Loucy (cell line): ENCODE results near the gene SSTR3.

Source experiments
- H2AFZ ChIP-seq: fragments of 200-600 bp; sonication (generic); 2 replicates; pipeline ENCODE4 v1.6.0; 2016; ENCODE audit warnings: antibody characterized with exemption, mild to moderate bottlenecking, low read length, moderate library complexity
- H3F3A ChIP-seq: fragments of 200-600 bp; 2 replicates; pipeline ENCODE4 v1.6.0; 2016; ENCODE audit warnings: antibody characterized with exemption, low read depth, mild to moderate bottlenecking
- H3K27me3 ChIP-seq: fragments of 200-600 bp; sonication (generic); 2 replicates; pipeline ENCODE4 v1.6.1; 2014; ENCODE audit warnings: low read length, mild to moderate bottlenecking; ENCODE audit not compliant: insufficient read depth, poor library complexity, severe bottlenecking
- H3K36me3 ChIP-seq: fragments of 200-600 bp; sonication (generic); 2 replicates; pipeline ENCODE4 v1.6.1; 2016; ENCODE audit warnings: low read length; ENCODE audit not compliant: insufficient read depth
- H3K4me1 ChIP-seq: fragments of 200-600 bp; sonication (generic); 2 replicates; pipeline ENCODE4 v1.5.1; 2014; ENCODE audit warnings: low read length, mild to moderate bottlenecking; ENCODE audit not compliant: insufficient read depth, poor library complexity, severe bottlenecking
- H3K4me2 ChIP-seq: fragments of 200-600 bp; sonication (generic); 2 replicates; pipeline ENCODE4 v1.6.0; 2014; ENCODE audit warnings: antibody characterized with exemption, low read length, low read depth, mild to moderate bottlenecking; ENCODE audit not compliant: poor library complexity, severe bottlenecking
- H3K4me3 ChIP-seq: fragments of 200-600 bp; sonication (generic); 2 replicates; pipeline ENCODE4 v1.5.1; 2014; ENCODE audit warnings: low read length, mild to moderate bottlenecking, mixed read lengths; ENCODE audit not compliant: poor library complexity, severe bottlenecking
- H3K79me2 ChIP-seq: fragments of 200-600 bp; sonication (generic); 2 replicates; pipeline ENCODE4 v1.6.1; 2014; ENCODE audit warnings: low read length; ENCODE audit not compliant: insufficient read depth
- H3K9ac ChIP-seq: fragments of 200-600 bp; sonication (generic); 2 replicates; pipeline ENCODE4 v1.6.0; 2014; ENCODE audit warnings: mild to moderate bottlenecking, low read depth, low read length, moderate library complexity; ENCODE audit not compliant: poor library complexity, severe bottlenecking
- H3K9me2 ChIP-seq: fragments of 200-600 bp; sonication (generic); replicated peaks from 2 replicates; pipeline ENCODE4 v1.6.1; 2016; ENCODE audit warnings: low read depth, low read length, mixed read lengths
- H3K9me3 ChIP-seq: fragments of 200-600 bp; sonication (generic); 2 replicates; pipeline ENCODE4 v1.6.1; 2014; ENCODE audit warnings: mild to moderate bottlenecking, antibody characterized with exemption, low read length, low read depth; ENCODE audit not compliant: insufficient read depth
- H4K20me1 ChIP-seq: fragments of 200-600 bp; sonication (generic); 2 replicates; pipeline ENCODE4 v1.6.0; 2014; ENCODE audit warnings: antibody characterized with exemption, low read length, mild to moderate bottlenecking; ENCODE audit not compliant: insufficient read depth, poor library complexity, severe bottlenecking
- CTCF ChIP-seq: fragments of 200-600 bp; sonication (generic); conservative IDR thresholded peaks from 2 replicates; pipeline ENCODE4 v1.5.1; 2014; ENCODE audit warnings: mild to moderate bottlenecking, antibody characterized with exemption, low read length
- EZH2phosphoT487 ChIP-seq: fragments of 200-600 bp; IDR thresholded peaks from 2 replicates; pipeline ENCODE4 v1.6.1; 2018; ENCODE audit warnings: antibody characterized with exemption, mild to moderate bottlenecking, moderate library complexity, borderline replicate concordance

Gene SSTR3

GRCh38 chr22:37177755-37178154, 34.5 kb downstream of the SSTR3 start:
- Histone ChIP-seq H3K4me2 (no peak overlapping the region), H3K27me3 (no peaks in the 10 kb centered on the region), H3K4me1 (no peaks in the 10 kb centered on the region), H3K36me3 (no peaks in the 10 kb centered on the region), H3F3A (no peaks in the 10 kb centered on the region), H4K20me1 (no peaks in the 10 kb centered on the region), H3K4me3 (no peak overlapping the region), H2AFZ (no peak overlapping the region), H3K9me2 (no peaks in the 10 kb centered on the region), H3K79me2 (no peaks in the 10 kb centered on the region), H3K9ac (no peak overlapping the region), H3K9me3 (no peaks in the 10 kb centered on the region)
- no peak for TF ChIP-seq EZH2phosphoT487
- TF ChIP-seq CTCF: no peak

GRCh38 chr22:37177221-37177620, 35.1 kb downstream of the SSTR3 start:
- Histone ChIP-seq H3K4me3 (no peak overlapping the region), H3K9me3 (no peaks in the 10 kb centered on the region), H3F3A (no peaks in the 10 kb centered on the region), H3K79me2 (no peaks in the 10 kb centered on the region), H3K9me2 (no peaks in the 10 kb centered on the region), H2AFZ (no peak overlapping the region), H4K20me1 (no peaks in the 10 kb centered on the region), H3K36me3 (no peaks in the 10 kb centered on the region), H3K4me1 (no peaks in the 10 kb centered on the region), H3K27me3 (no peaks in the 10 kb centered on the region), H3K4me2 (no peak overlapping the region), H3K9ac (no peak overlapping the region)
- no peak for TF ChIP-seq EZH2phosphoT487
- TF ChIP-seq CTCF: no peak

GRCh38 chr22:37176464-37177061, 35.7 kb downstream of the SSTR3 start:
- Histone ChIP-seq H3K4me3 (no peak overlapping the region), H3K4me1 (no peaks in the 10 kb centered on the region), H3K36me3 (no peaks in the 10 kb centered on the region)

More at GRCh38 chr22:37176464-37177061, 35.7 kb downstream of the SSTR3 start:
- Histone ChIP-seq H2AFZ (no peak overlapping the region), H3K9me2 (no peaks in the 10 kb centered on the region), H3K4me2 (no peak overlapping the region), H3K9ac (no peak overlapping the region), H3F3A (no peaks in the 10 kb centered on the region), H3K9me3 (no peaks in the 10 kb centered on the region), H3K79me2 (no peaks in the 10 kb centered on the region), H3K27me3 (no peaks in the 10 kb centered on the region), H4K20me1 (no peaks in the 10 kb centered on the region)
- no peak for TF ChIP-seq CTCF
- no peak for TF ChIP-seq EZH2phosphoT487
